Measurements from ENCODE around the gene WASF1.
"Not testable (repeated sequence)": the region's sequence is repeated elsewhere in the genome, so short reads cannot be mapped to it uniquely, and the experiment has no call there.

WASF1 gene

DNA sequence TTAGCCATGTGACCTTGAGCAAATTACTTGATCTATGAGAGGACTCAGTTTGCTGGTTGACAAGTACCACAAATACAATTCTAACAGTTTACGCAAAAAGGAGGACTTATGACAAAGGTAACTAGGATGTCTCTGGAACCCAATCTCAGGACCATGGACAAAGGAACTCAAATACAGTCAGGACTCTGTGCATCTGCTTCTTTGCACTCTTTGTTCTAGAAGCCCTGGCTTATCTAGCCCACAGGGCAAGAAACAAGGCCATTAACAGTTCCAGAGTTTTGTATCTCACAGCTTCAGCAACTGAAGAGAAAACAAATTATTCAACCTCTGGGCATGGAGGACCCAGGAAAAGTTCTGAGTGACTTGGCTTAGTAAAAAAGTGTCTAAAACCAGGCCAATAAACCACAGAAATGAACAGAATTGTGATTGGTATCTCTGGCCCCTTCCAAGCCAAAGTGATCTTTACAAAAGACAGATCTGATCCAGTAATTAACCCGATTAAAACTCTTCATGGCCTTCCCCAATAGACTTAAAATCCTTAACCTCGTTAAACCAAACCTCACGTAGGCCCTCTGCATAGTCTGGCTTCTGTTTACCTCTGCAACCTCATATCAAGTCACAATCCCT is 5.9 kb downstream of the WASF1 start:
- DNase-seq: no peak

DNA sequence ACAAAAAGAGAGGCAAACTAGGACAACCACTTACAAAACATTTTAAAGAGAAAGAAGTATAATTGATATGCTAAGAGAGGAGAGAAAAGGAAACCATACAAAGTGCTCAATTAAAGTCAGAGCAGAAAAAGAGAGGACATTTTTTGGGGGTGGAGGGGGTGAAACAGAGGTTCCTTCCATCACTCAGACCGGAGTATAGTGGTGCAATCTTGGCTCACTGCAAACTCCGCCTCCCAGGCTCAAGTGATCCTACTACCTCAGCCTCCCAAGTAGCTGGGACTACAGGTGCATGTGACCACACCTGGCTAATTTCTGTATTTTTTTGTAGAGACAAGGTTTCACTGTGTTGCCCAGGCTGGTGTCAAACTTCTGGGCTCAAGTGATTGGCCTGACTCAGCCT is 9.4 kb downstream of the WASF1 start:
- DNase-seq: no peak

DNA sequence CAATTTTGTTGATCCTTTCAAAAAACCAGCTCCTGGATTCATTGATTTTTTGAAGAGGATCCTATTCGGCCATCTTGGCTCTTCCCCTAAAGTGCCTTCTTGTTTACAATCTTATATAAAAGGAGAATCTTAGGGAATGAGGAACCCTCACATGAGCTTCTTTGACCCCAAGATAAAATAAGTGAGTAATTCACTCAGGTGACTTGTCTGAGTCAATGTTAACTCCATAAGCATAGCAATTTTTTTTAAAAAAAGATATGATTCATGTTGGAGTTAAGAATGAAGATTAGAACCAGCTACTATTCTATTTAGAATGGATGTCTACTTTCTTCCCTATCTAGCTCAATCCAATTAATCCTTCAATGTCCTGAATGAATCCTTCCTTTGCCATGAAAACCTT is 21.0 kb downstream of the WASF1 start:
- DNase-seq: no peak

DNA sequence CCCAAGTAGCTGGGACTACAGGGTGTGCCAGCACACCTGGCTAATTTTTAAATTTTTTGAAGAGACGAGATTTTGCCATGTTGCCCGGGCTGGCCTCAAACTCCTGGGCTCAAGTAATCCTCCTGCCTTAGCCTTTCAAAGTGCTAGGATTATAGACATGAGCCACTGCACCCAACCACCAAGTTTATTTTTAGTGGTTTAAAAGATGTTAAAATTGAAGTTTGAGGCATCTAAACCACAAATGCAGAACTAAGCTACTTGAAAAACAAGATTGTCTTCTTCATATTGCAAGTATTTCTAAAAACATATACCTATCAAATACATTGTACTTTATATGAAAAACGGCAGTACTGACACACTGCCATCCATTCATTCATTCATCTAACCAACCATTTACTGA is 31.6 kb downstream of the WASF1 start:
- DNase-seq: no peak

DNA sequence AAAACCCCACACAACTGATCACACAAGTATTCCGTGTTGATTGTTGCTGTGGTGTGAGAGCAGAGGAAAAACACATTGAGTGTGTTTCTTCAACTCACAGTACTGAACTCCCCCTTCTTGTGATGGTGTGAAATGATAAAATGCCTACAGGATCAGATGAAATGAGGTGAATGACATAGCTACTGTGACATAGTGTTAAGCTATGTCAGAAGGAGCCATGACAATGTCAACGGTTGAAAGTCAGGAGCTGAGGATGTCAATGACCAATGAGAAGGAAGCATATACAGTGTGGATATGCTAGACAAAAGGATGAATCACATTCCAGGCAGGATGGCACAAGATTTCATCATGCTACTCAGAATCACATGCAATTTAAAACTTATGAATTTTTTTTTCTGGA is 38.8 kb downstream of the WASF1 start:
- DNase-seq: no peak

DNA sequence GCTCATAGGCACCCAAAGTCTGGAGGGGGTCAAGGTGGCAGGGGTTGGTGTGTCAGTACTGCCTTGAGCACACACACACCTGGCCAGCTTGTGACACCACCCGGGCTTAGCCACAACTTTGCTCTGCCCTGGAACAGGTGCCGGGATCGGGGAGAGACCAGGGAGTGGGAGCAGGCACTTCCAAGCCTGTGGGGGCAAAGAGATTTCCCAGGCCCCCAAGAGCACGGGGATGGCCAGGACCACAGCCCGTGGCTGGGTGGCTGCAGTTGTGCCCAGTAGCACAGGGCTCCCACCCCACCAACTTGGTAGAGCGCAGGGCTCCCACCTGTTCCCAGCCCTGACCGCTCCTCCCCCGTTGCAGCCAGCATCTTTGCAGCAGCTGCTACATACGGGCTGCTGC is 40.4 kb downstream of the WASF1 start:
- DNase-seq: no peak

DNA sequence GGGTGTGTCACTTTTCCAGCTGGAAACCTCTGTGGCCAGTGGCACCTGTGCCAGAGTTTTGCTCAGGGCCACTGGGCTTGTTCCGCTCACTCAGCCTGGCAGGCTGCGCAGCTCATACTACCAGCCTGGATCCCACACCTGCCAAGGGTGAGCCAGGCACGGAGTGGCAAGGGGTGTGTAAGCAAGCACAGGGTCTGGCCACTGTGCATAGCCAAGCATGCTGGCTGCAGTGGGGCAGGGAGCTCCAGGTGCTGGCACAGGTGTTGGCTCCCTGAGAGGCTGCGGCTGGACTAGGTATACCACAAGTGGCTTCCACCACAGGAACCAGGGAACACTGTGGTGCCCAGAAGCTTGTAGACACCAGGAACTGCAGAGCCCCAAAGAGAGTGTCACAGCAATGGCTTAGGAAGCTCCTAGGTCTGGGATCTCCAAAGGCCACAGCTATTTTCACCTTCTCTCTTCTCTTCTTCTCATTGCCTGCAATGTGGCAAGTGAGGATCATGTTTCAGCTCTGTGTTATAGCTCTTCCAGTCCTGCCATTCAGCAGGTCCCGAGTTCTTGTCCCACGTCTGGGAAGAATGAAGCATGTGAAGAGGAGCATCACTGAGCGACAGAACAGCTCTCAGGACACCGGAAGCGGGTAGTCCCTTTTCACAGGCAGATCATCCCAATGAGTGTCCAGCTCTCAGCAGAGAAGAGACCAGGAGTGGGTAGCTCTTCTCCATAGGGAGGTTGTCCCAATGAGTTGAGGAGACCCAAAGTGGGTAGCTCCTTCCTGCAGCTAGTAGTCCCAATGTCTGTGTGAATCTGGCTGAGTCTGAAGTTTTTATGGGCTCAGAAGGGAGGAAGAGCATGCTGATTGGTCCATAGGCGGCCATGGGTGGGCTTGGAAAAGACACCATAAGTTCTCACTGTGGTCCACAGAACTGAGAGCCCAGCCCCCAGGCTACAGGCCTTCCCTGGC is 41.3 kb downstream of the WASF1 start:
- DNase-seq: no peak

DNA sequence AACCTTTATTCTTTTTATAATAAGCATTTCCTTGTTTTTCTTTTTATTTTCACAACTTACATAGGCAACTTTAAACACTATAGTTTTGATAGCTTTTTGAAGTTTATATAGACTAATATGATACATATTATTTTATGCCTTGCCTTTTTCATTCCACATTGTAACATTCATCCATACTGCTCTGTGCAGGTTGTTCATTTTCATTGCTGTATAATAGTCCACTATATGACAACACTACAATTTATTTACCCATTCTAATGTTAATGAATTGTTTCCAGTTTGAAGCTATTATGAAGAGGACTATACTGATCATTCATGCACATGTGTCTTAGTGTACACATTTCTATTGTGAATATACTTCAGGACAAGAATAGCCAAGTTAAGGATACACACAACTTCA is 49.1 kb downstream of the WASF1 start:
- no peak for DNase-seq

DNA sequence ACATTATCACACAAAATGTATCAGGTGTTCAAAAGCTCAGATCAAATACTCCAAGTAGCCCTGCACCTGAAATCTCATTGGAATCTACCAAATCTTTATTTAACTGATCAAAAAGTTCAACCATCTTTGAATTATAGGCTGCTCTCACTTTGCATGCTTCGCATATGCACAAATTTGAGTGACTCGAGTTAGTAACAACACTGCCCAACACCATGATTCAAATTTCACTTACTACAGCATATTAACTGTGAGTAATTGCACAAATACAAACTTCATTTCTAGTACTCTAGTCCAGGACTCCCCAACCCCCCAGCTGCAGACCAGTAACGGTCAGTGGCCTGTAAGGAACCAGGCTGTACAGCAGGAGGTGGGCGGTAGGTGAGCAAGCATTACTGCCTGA is 51.1 kb downstream of the WASF1 start:
- DNase-seq: no peak

DNA sequence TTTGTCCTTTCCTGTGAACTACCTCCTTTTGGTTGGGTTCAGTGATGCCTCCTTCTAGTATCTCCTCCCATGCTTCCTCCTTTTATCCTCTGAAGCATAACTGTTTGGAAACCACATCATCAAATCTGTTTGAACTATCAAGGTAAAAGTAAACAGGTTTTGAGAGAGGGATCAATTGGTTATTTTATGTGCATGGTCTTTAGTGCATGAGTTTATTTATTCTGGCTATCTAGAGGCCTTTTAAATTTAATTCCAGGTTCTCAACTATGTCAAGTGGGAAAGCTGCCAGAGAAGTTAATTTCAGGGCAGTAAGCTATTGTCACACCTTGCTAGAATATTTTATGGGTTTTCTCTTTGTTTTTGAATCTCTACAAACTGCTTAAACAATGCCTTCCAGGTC is 54.1 kb downstream of the WASF1 start:
- peak; percentile 39 for DNase-seq

DNA sequence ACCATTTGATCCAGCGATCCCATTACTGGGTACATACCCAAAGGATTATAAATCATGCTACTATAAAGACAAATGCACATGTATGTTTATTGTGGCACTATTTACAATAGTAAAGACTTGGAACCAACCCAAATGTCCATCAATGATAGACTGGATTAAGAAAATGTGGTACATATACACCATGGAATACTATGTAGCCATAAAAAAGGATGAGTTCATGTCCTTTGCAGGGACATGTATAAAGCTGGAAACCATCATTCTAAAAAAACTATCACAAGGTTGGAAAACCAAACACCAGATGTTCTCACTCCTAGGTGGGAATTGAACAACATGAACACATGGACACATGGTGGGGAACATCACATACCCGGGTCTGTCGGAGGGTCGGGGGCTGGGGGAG is 57.8 kb downstream of the WASF1 start:
- not testable (repeated sequence) for DNase-seq

DNA sequence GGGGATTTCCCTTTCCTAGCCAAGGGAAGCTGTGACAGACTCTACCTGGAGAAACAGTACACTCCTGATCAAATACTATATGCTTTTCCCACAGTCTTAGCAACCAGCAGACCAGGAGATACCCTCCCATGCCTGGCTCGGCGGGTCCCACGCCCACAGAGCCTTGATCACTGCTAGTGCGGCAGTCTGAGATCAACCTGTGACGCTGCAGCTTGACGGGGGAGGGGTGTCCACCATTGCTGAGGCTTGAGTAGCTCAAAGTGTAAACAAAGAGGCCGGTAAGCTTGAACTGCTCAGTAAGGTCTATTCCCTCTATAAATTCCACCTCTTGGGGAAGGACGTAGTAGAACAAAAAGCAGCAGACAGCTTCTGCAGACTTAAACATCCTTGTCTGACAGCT is 63.2 kb downstream of the WASF1 start:
- DNase-seq: no peak

DNA sequence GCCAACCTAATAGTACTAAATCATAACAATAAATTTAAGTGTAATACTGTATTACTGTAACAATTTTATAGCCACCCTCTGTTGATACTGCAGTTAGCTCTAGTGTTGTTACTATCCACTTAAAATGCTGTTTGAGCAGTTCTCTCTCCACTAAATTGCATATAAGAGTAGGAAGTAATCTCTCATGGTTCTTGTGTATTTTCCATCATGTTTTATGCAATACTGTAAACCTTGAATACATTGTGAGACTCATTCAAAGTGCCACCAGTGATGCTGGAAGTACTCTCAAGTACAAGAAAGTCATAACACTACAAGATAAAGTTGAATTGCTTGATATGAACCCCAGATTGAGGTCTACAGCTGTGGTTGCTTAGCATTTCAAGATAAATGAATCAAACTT is 65.5 kb downstream of the WASF1 start:
- DNase-seq: no peak

DNA sequence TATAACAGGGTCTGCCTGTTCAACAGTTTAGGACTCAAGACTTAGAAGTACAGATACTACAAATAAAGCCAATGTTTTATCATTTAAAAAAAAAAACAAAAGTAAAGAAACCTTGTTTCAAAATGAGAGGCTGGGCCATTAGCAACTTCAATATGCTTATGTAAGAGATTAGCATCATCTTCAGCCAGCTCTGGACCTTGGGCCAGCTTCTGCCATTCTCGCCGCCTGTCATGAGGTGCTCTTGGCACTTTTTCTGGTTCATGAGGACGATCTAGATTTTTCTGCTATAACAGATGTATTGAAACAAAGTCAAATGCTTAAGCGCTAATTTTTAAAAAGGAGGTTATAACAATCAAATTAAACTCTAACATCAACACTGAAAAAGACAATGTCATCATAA is 74.2 kb downstream of the WASF1 start:
- DNase-seq: no peak

DNA sequence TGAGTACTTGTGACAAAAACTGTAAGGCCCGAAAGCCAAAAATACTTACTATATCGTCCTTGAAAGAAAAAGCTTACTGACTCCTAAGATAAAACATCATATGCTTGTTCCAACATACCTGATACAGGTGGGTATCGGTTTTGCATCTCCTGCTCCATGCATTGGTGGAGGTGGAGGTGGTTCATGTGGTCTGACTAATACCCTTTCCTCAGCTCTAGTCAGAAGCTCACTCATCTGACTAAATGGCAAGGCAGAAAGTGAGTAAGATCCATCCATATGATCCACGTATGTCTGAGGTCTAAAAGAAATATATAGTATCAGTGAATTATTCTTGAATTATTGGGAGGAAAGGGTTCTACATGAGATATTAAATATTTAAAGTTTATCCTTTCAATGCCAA is 76.2 kb downstream of the WASF1 start:
- no peak for DNase-seq

DNA sequence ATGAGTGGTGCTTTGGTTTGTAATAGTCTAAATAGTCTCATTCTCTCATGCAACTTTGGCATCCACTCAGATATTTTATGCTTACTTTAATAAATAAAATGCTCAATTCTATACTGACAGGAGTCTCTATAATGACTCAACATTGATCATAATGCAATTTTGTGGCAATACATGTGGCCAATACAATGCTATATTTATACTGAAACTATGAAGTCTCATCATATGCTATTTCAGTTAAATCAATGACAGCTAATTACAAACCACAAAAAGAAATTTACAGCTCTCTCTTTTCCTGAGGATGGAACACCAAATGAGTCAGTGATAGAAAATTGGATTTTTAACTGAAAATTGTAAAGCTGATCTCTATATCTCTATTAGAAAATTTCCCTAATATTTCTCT is 77.1 kb downstream of the WASF1 start:
- DNase-seq: no peak

DNA sequence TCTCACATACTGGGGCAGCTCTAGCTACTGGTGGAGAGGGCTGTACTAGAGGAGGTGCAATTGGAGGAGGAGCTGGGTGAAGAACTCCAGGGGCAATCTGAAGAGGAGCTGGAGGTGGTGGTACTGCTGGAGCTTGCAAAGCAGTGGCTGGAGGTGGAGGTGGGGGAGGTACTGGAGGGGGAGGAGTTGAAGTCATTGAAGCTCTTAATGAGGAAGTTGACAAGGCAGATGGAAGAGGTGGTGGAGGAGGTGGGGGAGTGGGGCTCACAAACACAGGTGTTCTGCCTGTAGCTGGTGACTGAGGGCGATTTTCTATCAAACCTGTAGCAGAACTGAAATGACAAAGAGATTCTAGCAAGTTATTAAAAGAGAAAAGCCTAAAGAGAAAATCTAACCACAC is 77.6 kb downstream of the WASF1 start:
- DNase-seq: no peak

DNA sequence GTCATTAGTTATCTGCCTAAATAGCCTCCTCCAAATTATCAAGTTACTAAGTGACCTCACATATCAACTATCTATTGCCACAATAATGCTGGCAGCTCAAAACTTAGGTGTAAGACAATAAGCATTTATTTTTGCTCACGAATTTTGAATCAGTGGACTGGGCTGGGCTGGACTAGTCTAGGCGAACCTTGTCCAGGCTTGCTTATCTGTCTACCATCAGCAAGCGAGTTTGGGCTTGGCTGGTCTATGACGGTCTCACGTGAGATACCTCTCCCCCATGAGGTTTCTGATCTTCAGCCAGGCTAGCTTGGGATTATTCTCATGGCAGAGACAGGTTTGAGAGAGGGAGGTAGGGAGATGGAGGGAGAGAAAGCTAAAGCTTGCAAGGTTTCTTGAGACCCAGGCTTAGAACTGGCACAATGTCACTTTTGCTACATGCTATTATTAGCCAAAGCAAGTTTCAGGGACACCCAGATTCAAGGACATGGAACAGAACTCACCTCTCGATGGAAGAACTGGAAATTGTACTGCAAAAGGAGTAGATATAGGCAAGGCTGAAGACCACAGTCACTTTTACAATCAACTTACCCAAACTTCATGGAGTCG is 80.9 kb downstream of the WASF1 start:
- no peak for DNase-seq

DNA sequence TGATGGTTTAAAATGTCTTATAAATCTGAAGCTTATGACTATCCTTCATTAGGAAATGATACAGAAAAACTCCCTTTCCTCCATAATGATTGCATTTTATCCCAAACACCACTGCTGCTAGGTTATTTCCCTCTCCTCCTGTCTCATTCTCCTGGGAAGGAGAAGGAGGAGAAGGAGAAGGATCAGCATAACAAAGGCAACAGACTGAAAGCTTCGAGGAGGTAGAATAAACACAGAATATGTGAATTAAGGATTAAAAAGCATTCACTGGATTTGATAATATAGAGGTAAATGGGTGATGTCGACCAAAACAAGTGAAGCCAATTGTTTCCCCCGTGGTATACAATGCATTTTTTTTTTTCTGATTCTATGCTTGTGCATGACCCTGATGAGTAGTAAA is 82.0 kb downstream of the WASF1 start:
- DNase-seq: no peak

DNA sequence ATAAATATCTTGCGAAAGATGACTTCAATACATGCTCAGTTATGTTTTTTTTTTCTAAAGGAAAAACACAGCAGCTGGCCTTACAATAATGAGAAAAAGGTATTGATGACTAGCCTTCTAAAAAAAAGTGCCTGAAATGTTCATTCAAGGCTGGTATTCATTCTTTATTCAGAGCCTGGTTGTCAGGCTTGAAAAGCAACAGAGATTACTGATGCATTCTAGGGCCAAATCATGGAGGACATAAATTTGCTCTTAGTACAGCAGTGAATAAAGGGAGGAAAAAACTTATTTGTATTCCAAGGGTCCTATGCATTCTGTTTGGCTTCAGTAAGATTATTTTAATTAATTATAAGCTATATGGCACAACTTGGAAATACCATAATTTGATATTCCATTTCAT is 83.5 kb downstream of the WASF1 start:
- DNase-seq: no peak

DNA sequence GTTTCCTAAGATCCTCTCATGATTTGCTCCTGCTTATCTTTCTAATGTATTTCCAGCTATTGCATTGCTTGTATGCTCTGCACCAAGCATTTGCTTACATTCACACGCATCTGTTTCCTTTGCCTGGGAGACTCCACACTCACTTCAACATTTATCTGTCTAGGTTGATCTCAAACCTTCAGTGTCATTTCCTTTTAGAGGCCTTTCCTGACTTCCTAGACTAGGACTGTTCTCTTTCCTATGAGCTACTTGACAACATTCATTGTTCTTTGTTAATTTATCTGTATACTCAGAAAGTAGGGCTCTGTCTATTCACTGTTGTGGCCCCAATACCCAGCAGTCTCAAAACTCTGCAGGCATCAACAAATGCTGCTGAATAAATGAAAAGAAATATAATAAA is 84.4 kb downstream of the WASF1 start:
- no peak for DNase-seq

DNA sequence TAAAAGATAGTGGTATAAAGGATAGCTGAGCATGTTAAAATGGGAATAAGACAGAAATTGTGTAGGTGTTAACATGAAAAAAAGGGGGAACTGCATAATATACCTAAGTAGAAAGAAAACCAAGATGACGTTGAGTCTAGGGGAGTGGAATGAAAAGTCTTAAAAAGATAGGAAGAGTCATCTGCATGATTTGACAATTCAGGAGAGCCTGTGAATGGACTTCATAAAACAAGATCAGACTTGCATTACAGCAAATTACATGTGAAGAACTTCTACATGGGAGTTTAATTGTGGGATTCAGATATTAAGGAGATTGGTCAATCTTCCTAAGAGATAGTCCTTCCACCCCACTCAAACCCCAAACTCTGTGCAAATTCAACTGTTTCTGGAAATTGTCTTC is 85.5 kb downstream of the WASF1 start:
- no peak for DNase-seq

DNA sequence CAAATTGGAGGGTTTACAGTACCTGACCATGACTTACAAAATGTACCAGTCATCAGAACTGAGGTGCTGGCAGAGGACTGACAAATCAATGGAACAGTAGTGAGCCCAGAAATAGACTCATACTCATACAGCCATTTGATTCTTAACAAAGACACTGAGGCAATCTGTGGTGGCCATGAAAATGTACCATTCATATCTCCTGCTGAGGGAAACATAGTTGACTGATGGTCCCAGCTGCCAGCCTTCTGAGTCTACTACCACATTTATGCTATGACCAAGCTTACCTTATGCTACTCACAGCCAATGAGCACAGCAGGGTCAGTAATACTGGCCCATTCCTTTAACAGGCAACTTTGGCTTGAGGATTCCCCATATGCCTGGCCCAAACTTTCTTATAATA is 88.6 kb downstream of the WASF1 start:
- no peak for DNase-seq

DNA sequence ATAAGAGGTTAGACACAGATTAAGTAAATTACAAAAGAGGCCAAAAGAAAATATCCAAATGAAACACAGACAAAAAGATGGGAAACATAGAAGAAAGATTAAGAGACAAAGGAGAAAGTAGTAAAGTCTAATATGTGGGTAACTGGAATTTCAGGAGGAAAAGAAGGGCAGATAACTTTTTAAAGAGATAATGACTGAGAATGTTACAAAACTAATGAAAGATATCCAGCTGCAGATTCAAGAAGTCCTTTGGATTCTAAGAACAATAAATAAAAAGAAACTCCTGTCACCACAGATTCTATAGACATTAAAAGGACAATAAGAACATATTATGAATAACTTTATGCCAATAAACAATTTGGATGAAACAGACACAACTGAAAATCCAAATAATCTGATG is 90.1 kb downstream of the WASF1 start:
- DNase-seq: no peak
